ENCODE results near the gene PRODH. TPM values are rescaled to one million over a fixed set of nuclear protein-coding genes. Genes with fewer than 3 reads are reported as not detected.
"Not testable (repeated sequence)": the region's sequence is repeated elsewhere in the genome, so short reads cannot be mapped to it uniquely, and the experiment has no call there.

PRODH gene
- polyA plus RNA-seq, 1 donor, result 197 TPM

DNA sequence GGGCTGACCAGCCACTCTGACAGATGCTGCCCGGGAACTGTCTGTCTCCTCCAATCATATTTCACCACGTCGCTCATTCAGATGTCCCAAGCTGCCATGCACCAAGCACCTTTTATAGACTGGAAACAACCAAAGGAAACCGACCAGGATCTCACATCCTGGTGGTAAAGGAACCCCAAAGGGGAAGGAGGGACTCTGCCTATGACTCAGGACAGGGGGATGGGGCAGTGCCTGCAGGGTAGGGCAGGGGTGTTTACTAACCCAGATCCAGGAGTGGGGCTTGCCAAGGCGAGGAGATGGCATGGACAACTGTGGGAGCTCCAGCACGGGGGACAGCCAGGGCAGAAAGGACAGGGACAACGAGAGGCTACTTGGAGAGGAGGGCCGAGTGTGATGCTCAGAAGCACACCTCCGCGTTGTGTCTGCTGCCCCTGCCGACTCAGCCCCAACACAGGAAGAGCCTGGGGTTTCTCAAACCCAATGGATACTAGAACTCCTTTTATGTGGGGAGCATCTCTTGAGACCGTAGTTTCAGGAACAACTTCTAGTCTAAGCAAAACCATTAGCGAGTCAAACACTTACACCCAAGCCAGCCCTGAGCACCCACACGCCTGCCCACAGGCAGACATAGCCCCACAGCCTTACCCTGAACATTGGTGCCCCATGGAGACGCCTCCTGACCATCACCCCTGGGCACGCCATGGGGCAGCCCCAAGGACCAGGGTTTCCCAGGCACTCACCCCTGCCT, 4.0 kb downstream of the PRODH start:
- no peaks in the 10 kb centered on the region for H3K36me3 ChIP-seq (ENCODE audit: control insufficient read depth, insufficient read depth, low read length)
- H3K9me3 ChIP-seq (ENCODE audit: control insufficient read depth, low read depth, low read length), result no peaks in the 10 kb centered on the region
- no peak overlapping the region for H3K27ac ChIP-seq (ENCODE audit: low read length)
- H3K4me1 ChIP-seq (ENCODE audit: control insufficient read depth, insufficient read depth, low read length), result peaks cover 2% of the 10 kb centered on the region
- no peak for DNase-seq
- no peaks in the 10 kb centered on the region for H3K27me3 ChIP-seq (ENCODE audit: control insufficient read depth, insufficient read depth, low read length)
- H3K4me3 ChIP-seq (ENCODE audit: low read length), result no peak overlapping the region
- WGBS (ENCODE audit: insufficient coverage, low lambda C conversion rate), result no CpG with 5 or more reads among the region's 16 CpGs

DNA sequence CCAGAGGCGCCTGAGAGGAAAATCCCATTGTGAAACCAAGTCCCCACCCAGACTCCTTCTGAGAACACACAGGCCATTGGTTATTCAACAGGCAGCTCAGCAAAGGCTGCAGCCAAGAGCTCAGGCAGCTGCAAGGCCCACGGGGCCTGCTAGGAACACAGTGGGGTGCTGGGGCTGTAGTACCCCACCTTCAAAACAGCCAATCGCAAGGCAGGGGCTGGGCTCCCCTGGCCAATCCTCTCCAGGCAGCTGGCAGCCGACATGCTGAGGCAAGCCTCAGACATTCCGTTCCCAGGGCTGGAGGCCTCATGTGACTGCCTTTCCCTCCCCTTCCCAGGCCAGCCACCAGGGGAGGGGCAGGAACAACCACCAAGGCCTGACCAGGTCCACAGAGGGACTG, 6.6 kb downstream of the PRODH start:
- WGBS (ENCODE audit: insufficient coverage, low lambda C conversion rate), result no CpG with 5 or more reads among the region's 5 CpGs
- DNase-seq, result no peak
- Histone ChIP-seq H3K4me3 (ENCODE audit: low read length) (no peak overlapping the region), H3K4me1 (ENCODE audit: control insufficient read depth, insufficient read depth, low read length) (peaks cover 2% of the 10 kb centered on the region), H3K9me3 (ENCODE audit: control insufficient read depth, low read depth, low read length) (no peaks in the 10 kb centered on the region), H3K36me3 (ENCODE audit: control insufficient read depth, insufficient read depth, low read length) (no peaks in the 10 kb centered on the region), H3K27me3 (ENCODE audit: control insufficient read depth, insufficient read depth, low read length) (no peaks in the 10 kb centered on the region), H3K27ac (ENCODE audit: low read length) (peak overlapping the region; percentile 63)

DNA sequence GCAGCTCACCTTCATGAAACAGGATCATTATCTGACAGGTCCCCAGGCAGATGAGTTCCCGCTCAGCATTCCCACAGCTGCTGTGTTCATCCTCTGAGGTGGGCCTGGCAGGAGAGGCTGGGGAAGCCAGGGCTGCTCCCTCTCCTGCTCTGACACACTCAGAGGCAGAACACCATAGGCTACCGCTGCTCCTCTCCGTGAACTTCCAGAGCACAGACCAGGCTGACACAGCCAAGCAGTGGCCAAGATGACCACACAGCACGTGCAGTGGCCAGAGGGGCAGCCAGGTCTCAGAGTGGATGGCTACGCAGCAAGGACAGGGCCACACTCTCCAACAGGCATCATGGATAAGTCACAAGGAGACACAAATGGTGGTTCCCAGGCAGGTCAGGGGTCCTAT, 8.5 kb downstream of the PRODH start:
- no peaks in the 10 kb centered on the region for H3K9me3 ChIP-seq (ENCODE audit: control insufficient read depth, low read depth, low read length)
- no peaks in the 10 kb centered on the region for H3K27me3 ChIP-seq (ENCODE audit: control insufficient read depth, insufficient read depth, low read length)
- H3K27ac ChIP-seq (ENCODE audit: low read length), result no peak overlapping the region
- no peak for DNase-seq
- H3K4me1 ChIP-seq (ENCODE audit: control insufficient read depth, insufficient read depth, low read length), result no peaks in the 10 kb centered on the region
- no CpG with 5 or more reads among the region's 5 CpGs for whole genome bisulfite sequencing (ENCODE audit: insufficient coverage, low lambda C conversion rate)
- no peak overlapping the region for H3K4me3 ChIP-seq (ENCODE audit: low read length)
- H3K36me3 ChIP-seq (ENCODE audit: control insufficient read depth, insufficient read depth, low read length), result no peaks in the 10 kb centered on the region

DNA sequence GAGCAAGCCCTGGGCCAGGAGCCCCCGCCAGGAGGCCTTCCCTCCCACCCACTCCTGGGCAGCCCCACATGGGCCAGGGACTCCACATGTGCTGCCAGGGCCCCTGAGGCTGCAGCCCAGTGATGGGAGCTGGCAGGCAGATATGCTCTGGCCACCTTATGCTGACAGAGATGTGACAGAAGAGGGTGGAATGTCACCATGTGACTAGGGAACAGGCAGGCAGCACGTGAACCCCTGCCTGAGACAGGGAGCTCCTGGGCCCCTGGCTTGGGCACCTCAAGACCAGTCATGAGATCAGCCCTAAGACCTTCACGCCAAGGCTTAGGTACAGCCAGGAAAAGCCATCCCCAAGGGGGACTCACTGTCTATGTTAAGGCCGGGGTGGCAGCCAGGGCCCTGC, 9.1 kb downstream of the PRODH start:
- H3K27me3 ChIP-seq (ENCODE audit: control insufficient read depth, insufficient read depth, low read length), result no peaks in the 10 kb centered on the region
- DNase-seq, result no peak
- no peaks in the 10 kb centered on the region for H3K9me3 ChIP-seq (ENCODE audit: control insufficient read depth, low read depth, low read length)
- no CpG with 5 or more reads among the region's 4 CpGs for WGBS (ENCODE audit: insufficient coverage, low lambda C conversion rate)
- H3K36me3 ChIP-seq (ENCODE audit: control insufficient read depth, insufficient read depth, low read length), result no peaks in the 10 kb centered on the region
- H3K4me3 ChIP-seq (ENCODE audit: low read length), result no peak overlapping the region
- H3K27ac ChIP-seq (ENCODE audit: low read length), result no peak overlapping the region
- no peaks in the 10 kb centered on the region for H3K4me1 ChIP-seq (ENCODE audit: control insufficient read depth, insufficient read depth, low read length)

DNA sequence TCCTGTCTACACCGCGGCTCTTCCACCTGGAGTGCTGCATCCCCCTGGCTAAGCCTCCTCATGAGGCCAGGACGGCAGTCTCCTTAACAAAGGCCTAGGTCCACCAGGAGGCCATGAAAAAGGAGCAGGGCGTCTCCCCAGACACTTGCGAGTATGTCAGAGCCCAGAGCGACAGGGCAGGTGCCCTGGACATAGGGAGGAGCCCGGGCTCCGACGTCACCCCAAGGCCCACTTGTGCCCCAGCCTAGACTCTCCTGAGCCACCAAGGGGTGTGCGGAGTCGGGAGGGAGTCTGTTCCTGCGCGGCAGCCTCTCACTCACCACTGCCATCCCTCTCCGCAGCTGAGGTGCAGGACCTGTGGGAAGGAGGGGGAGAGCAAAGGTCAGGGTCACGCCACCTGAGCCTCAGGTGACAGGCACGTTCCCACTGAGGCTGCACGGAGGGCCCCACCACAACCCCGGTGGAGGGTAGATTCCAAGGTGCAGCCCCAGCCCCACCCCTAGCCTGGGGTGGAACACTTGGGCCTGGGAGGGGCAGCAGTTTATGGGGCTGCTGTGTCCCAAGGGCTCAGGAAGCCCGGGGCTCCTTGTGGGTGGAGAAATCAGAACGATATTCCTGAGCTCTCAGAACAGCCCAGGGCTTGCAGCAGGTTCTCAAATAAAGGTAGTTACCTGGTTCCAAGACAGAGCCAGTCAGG, 10.6 kb downstream of the PRODH start:
- H3K27ac ChIP-seq (ENCODE audit: low read length), result peak overlapping the region; percentile 53
- WGBS (ENCODE audit: insufficient coverage, low lambda C conversion rate), result no CpG with 5 or more reads among the region's 20 CpGs
- no peak for DNase-seq

DNA sequence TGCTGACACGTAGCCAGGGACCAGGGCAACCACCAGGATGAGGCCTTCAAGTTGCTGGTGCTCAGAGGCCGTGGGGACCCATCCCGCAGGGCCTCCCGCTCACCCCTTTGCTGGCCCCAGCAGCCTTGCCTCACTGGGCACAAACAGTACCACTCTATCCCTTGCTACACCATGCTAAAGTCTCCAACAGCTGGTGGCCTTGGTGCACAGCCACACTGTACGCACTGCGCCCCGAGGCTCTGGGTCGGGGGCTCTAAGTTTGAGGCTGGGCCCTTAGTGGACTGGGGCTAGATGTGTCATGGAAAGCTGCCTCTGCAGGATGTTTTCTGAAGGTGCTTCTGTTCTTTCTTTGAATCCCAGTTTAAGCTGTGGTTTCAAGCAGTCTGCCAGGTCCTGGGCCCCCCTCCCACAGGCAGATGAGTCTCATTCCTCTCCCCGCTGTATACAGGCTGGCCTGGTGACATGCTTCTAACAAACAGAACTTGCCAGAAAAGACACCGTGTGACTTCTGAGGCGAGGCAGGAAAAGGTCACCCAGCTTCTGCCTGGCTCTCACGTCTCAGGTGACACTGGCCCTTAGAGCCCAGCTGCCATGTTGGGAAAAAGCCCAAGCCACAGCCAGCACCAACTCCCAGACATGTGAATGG, 15.7 kb downstream of the PRODH start:
- WGBS (ENCODE audit: insufficient coverage, low lambda C conversion rate), result no CpG with 5 or more reads among the region's 12 CpGs
- not testable (repeated sequence) for H3K9me3 ChIP-seq (ENCODE audit: control insufficient read depth, low read depth, low read length); H3K4me3 ChIP-seq (ENCODE audit: low read length); DNase-seq; H3K27me3 ChIP-seq (ENCODE audit: control insufficient read depth, insufficient read depth, low read length); H3K27ac ChIP-seq (ENCODE audit: low read length); H3K4me1 ChIP-seq (ENCODE audit: control insufficient read depth, insufficient read depth, low read length); H3K36me3 ChIP-seq (ENCODE audit: control insufficient read depth, insufficient read depth, low read length)

More for the DNA sequence above, 10.6 kb downstream of the PRODH start:
- no peaks in the 10 kb centered on the region for H3K4me1 ChIP-seq (ENCODE audit: control insufficient read depth, insufficient read depth, low read length)
- H3K4me3 ChIP-seq (ENCODE audit: low read length), result no peak overlapping the region
- H3K27me3 ChIP-seq (ENCODE audit: control insufficient read depth, insufficient read depth, low read length), result no peaks in the 10 kb centered on the region
- H3K9me3 ChIP-seq (ENCODE audit: control insufficient read depth, low read depth, low read length), result no peaks in the 10 kb centered on the region
- no peaks in the 10 kb centered on the region for H3K36me3 ChIP-seq (ENCODE audit: control insufficient read depth, insufficient read depth, low read length)

DNA sequence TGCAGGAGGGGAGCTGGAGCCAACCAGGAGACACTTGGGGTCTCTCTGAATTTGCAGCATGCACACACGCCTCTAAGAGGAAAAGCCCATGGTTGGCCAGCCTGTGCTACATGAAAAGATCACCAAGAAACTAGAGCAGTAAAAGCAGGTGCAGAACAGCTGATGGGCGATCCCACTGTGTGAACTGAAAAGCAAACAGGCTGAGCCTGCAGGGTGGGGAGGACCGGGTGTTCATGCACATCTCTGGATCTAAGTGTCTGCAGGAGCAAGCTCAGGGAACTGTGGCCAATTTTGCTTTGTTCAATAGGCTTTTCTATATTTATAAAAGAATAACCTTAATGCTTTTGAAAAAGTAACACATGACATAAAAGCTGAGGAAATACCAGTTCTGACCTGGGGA, 18.3 kb downstream of the PRODH start:
- not testable (repeated sequence) for H3K4me3 ChIP-seq (ENCODE audit: low read length); H3K27me3 ChIP-seq (ENCODE audit: control insufficient read depth, insufficient read depth, low read length); H3K4me1 ChIP-seq (ENCODE audit: control insufficient read depth, insufficient read depth, low read length); H3K9me3 ChIP-seq (ENCODE audit: control insufficient read depth, low read depth, low read length); H3K36me3 ChIP-seq (ENCODE audit: control insufficient read depth, insufficient read depth, low read length); H3K27ac ChIP-seq (ENCODE audit: low read length)
- peak in 1 of 2 donors; percentile 0 for DNase-seq
- WGBS (ENCODE audit: insufficient coverage, low lambda C conversion rate), result no CpG with 5 or more reads among the region's 3 CpGs

DNA sequence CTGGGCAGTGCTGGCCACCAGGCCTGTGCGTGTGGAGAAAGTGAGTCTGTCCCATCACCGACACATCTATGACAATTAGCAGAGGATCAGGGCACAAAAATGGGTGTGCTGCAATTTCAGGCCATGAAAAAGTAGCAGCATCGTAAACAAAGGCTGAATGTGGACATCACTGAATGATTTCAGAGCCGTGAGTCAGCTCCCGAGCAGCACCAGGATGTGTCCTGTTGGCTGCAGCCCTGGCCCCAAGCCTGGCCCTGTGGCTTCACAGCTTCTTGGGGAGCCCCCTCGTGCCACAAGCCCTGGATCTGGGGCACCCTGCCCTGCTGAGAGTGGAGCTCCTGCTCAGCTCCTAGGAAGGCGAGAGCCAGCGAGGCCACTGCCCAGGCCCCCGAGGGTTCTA, 20.5 kb downstream of the PRODH start:
- not testable (repeated sequence) for H3K27ac ChIP-seq (ENCODE audit: low read length); H3K36me3 ChIP-seq (ENCODE audit: control insufficient read depth, insufficient read depth, low read length); H3K4me1 ChIP-seq (ENCODE audit: control insufficient read depth, insufficient read depth, low read length); DNase-seq; H3K27me3 ChIP-seq (ENCODE audit: control insufficient read depth, insufficient read depth, low read length); H3K9me3 ChIP-seq (ENCODE audit: control insufficient read depth, low read depth, low read length); H3K4me3 ChIP-seq (ENCODE audit: low read length)
- no CpG with 5 or more reads among the region's 9 CpGs for WGBS (ENCODE audit: insufficient coverage, low lambda C conversion rate)

DNA sequence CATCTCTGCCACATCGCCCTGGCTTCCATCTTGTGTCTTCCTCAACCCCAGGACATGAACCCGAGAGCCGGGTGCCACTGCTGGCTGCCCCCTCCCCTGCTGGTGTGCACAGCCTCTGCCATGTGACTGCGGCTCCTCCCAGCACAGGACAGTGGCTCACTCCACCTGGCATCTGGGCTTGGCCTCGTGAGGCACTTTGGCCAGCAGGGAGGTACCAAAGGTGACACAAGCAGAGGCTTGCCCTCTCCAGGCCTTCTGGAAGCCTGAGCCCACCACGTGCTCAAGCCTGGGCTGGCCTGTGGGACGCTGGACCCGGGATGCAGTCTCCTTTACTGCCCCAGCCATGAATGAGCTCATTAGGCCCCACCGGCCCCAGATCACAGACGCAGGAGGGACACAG, 21.5 kb downstream of the PRODH start:
- H3K27me3 ChIP-seq (ENCODE audit: control insufficient read depth, insufficient read depth, low read length); H3K27ac ChIP-seq (ENCODE audit: low read length); H3K4me3 ChIP-seq (ENCODE audit: low read length); H3K4me1 ChIP-seq (ENCODE audit: control insufficient read depth, insufficient read depth, low read length); DNase-seq; H3K9me3 ChIP-seq (ENCODE audit: control insufficient read depth, low read depth, low read length); H3K36me3 ChIP-seq (ENCODE audit: control insufficient read depth, insufficient read depth, low read length): not testable (repeated sequence)
- WGBS (ENCODE audit: insufficient coverage, low lambda C conversion rate), result no CpG with 5 or more reads among the region's 10 CpGs

DNA sequence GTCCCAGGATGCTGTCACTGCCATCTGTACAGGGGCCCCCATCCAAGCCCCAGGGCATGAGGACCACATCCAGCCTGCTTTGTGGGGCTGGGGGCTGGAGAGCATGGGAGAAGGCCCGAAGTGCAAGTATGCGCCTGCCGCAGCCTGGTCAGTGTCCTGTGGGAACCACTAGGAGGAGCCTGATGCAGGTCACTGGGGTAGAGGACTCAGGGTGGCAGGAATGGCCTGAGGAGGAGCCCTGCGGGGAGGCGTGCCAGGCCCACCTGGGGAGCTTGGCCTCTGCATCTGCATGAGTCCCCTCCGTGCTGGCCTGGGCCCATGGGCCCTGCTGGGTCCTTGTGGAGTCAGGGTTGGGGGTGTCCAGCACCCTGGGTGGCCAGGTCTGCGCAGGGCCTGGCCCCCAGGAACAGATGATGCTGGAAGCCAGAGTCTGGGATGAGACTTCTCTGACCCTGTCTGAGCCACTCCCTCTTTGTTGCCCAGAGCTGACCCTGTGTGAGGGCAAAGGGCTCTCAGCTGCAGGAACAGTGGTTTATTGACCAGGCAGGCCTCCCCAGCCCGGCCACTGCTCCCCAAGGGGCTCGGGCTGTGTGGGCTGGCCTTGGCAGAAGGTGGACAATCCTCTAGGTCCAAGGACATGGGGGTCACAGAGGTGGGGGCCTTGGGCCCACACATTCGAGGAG, 23.7 kb downstream of the PRODH start:
- H3K4me1 ChIP-seq (ENCODE audit: control insufficient read depth, insufficient read depth, low read length), result not testable (repeated sequence)

More for the DNA sequence above, 23.7 kb downstream of the PRODH start:
- DNase-seq; H3K36me3 ChIP-seq (ENCODE audit: control insufficient read depth, insufficient read depth, low read length); H3K27ac ChIP-seq (ENCODE audit: low read length); H3K9me3 ChIP-seq (ENCODE audit: control insufficient read depth, low read depth, low read length); H3K4me3 ChIP-seq (ENCODE audit: low read length); H3K27me3 ChIP-seq (ENCODE audit: control insufficient read depth, insufficient read depth, low read length): not testable (repeated sequence)
- no CpG with 5 or more reads among the region's 10 CpGs for WGBS (ENCODE audit: insufficient coverage, low lambda C conversion rate)
